HCT116 (cell line): ENCODE results near the gene SLC6A6. TPM values are rescaled to one million over a fixed set of nuclear protein-coding genes. Genes with fewer than 3 reads are reported as not detected.

Experiments used
- ATAC-seq: fragments of 200-7000 bp; cut with Tn5 transposase; 2 replicates; pipeline ENCODE4 v1.9.1; 2020; ENCODE audit warnings: mild to moderate bottlenecking, moderate library complexity
- BruUV-seq: library from RNA; stranded (reverse); fragments of 400-500 nt; replicated peaks from 2 replicates; lab custom pipeline; 2021; lab: Mats Ljungman, UMichigan
- CTCF ChIA-PET: fragments of 300-600 bp; sonication (Branson Sonifier 250); formaldehyde crosslinking; loops from one replicate; lab custom pipeline; 2021; ENCODE audit warnings: antibody characterized with exemption; lab: Charles Lee
- POLR2A ChIA-PET: fragments of 300-600, 350-600 bp; sonication (Branson Sonifier 250); formaldehyde crosslinking; loops from one replicate; lab custom pipeline; 2021; ENCODE audit warnings: antibody characterized with exemption; lab: Charles Lee
- RAD21 ChIA-PET, 2 experiments: fragments of 300-600 bp; sonication (Branson Sonifier 250); formaldehyde crosslinking; loops; one replicate each; lab custom pipeline; 2023; ENCODE audit warnings: low total read pairs in 2 of 2; ENCODE audit not compliant: uncharacterized antibody in 2 of 2, unreplicated experiment in 2 of 2, low non-redundant PET in 1 of 2; lab: Charles Lee
- DNase-seq: peaks from one replicate; pipeline ENCODE4 v3.0.0-alpha.2; 2010; ENCODE audit warnings: low read depth, low spot score
- H2AFZ ChIP-seq: fragments of 200-600 bp; shearing (Covaris generic), sonication (generic); 2 replicates; pipeline ENCODE4 v1.6.1; 2017; ENCODE audit warnings: low read depth, mixed run types, mixed read lengths, antibody characterized with exemption, low read length; ENCODE audit not compliant: poor library complexity, severe bottlenecking
- H3K27ac ChIP-seq: 2 replicates; pipeline ENCODE4 v1.5.1; 2012; ENCODE audit warnings: low read depth, low read length
- H3K27me3 ChIP-seq: fragments of 200-600 bp; sonication (generic); 2 replicates; pipeline ENCODE4 v1.6.1; 2016; ENCODE audit warnings: mixed run types, low read length, mixed read lengths; ENCODE audit not compliant: insufficient read depth
- H3K36me3 ChIP-seq, 2 experiments: fragments of 200-500 bp in 1 of 2; fragments of 200-600 bp in 1 of 2; sonication (Bioruptor generic) in 1 of 2; sonication (generic) in 1 of 2; 2 replicates each; pipeline versions ENCODE4 v1.5.1 to v1.6.1; 2014 to 2016; ENCODE audit warnings: low read length in 2 of 2, inconsistent platforms in 1 of 2, mixed read lengths in 1 of 2, mixed run types in 1 of 2; ENCODE audit not compliant: insufficient read depth in 2 of 2, control insufficient read depth in 1 of 2
- H3K4me1 ChIP-seq, 2 experiments: fragments of 200-600 bp in 1 of 2; sonication (generic) in 1 of 2; 2 replicates each; pipeline versions ENCODE4 v1.5.1 to v1.6.1; 2012 to 2017; ENCODE audit warnings: low read length in 2 of 2, inconsistent platforms in 1 of 2, mild to moderate bottlenecking in 1 of 2, mixed read lengths in 1 of 2, mixed run types in 1 of 2, moderate library complexity in 1 of 2; ENCODE audit not compliant: insufficient read depth in 2 of 2, control insufficient read depth in 1 of 2
- H3K4me2 ChIP-seq: fragments of 200-600 bp; sonication (generic); 2 replicates; pipeline ENCODE4 v1.6.1; 2017; ENCODE audit warnings: mixed run types, low read length, mixed read lengths
- H3K4me3 ChIP-seq, 2 experiments: fragments of 200-600 bp in 1 of 2; sonication (generic) in 1 of 2; replicated peaks in 1 of 2; 2 replicates each; pipeline ENCODE4 v1.5.1; 2011 to 2016; ENCODE audit warnings: low read length in 2 of 2, control low read depth in 1 of 2, low read depth in 1 of 2, mild to moderate bottlenecking in 1 of 2, mixed read lengths in 1 of 2, mixed run types in 1 of 2
- H3K79me2 ChIP-seq: fragments of 200-600 bp; sonication (generic); 2 replicates; pipeline ENCODE4 v1.6.1; 2017; ENCODE audit warnings: mild to moderate bottlenecking, mixed run types, low read length, moderate library complexity, mixed read lengths; ENCODE audit not compliant: insufficient read depth
- H3K9ac ChIP-seq: fragments of 200-600 bp; sonication (generic); 2 replicates; pipeline ENCODE4 v1.6.1; 2016; ENCODE audit warnings: low read length, mixed read lengths
- H3K9me2 ChIP-seq: fragments of 200-600 bp; sonication (generic), shearing (Covaris generic); 2 replicates; pipeline ENCODE4 v1.6.1; 2017; ENCODE audit warnings: mixed run types, mild to moderate bottlenecking, moderate library complexity; ENCODE audit not compliant: insufficient read depth
- H3K9me3 ChIP-seq, 2 experiments: fragments of 200-500 bp in 1 of 2; fragments of 200-600 bp in 1 of 2; sonication (Bioruptor generic) in 1 of 2; sonication (generic) in 1 of 2; 2 replicates each; pipeline ENCODE4 v1.6.1; 2014 to 2017; ENCODE audit warnings: low read length in 2 of 2, mixed read lengths in 2 of 2, inconsistent platforms in 1 of 2, low read depth in 1 of 2, mild to moderate bottlenecking in 1 of 2, mixed run types in 1 of 2, moderate library complexity in 1 of 2; ENCODE audit not compliant: control insufficient read depth in 1 of 2, insufficient read depth in 1 of 2
- H4K20me1 ChIP-seq: fragments of 200-600 bp; sonication (generic), shearing (Covaris generic); 2 replicates; pipeline ENCODE4 v1.6.1; 2017; ENCODE audit warnings: mixed run types, mild to moderate bottlenecking, moderate library complexity; ENCODE audit not compliant: insufficient read depth
- CEBPB ChIP-seq: IDR thresholded peaks from 2 replicates; pipeline ENCODE4 v1.6.1; 2012; ENCODE audit warnings: low read depth
- SRF ChIP-seq: IDR thresholded peaks from 2 replicates; pipeline ENCODE4 v1.6.1; 2012; ENCODE audit warnings: low read depth
- intact Hi-C: fragments of 100-400 bp; cut with micrococcal nuclease; formaldehyde crosslinking; loops from 2 replicates; pipeline ENCODE4 v1.10.0; 2022
- total RNA-seq: library from RNA; stranded (reverse); gene quantifications from one replicate; pipeline ENCODE4 v1.2.1, GENCODE V29; 2021; ENCODE audit not compliant: unreplicated experiment
- TF ChIP-seq, protein P1 (sequence below): IDR thresholded peaks from 2 replicates; pipeline ENCODE4 v1.6.1; 2012

Gene SLC6A6
- total RNA-seq, 1 experiment from 2014 or later: 36.3 TPM

DNA sequence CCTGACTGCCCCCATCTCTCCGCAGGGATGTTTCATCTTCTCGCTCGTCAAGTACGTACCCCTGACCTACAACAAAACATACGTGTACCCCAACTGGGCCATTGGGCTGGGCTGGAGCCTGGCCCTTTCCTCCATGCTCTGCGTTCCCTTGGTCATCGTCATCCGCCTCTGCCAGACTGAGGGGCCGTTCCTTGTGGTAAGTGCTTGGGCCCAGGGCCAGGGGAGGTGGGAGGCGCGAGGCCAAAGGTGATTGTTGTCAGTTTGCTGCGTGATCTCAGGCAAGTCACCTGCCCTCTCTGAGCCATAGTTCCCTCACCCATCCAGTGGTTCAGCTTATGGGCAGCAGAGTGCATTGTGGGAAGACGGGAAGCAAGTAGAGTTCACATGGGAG is 79.2 kb downstream of the SLC6A6 start:
- ChIA-PET CTCF (no interaction called here), RAD21 (no interaction called here), POLR2A (no interaction called here)
- no peak overlapping the region for H2AFZ ChIP-seq
- no TSS peak for BruUV-seq
- no peak overlapping the region for H3K4me2 ChIP-seq
- no peak overlapping the region for H3K4me3 ChIP-seq
- no peaks in the 10 kb centered on the region for H3K27me3 ChIP-seq
- no peak overlapping the region for H3K27ac ChIP-seq
- intact Hi-C loops: no loop called here
- no peaks in the 10 kb centered on the region for H3K9me3 ChIP-seq
- H3K36me3 ChIP-seq: peaks cover 22 to 34% of the 10 kb centered on the region in 2 experiments; a peak in 3 of 4 replicates
- H3K9me2 ChIP-seq: no peaks in the 10 kb centered on the region
- no peak for TF ChIP-seq CEBPB
- TF ChIP-seq, protein P1, sequence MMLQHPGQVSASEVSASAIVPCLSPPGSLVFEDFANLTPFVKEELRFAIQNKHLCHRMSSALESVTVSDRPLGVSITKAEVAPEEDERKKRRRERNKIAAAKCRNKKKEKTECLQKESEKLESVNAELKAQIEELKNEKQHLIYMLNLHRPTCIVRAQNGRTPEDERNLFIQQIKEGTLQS: no peak
- DNase-seq (no peak), ATAC-seq (no peak)
- no peak overlapping the region for H3K9ac ChIP-seq
- H3K4me1 ChIP-seq: no peaks in the 10 kb centered on the region
- H3K79me2 ChIP-seq: no peaks in the 10 kb centered on the region
- H4K20me1 ChIP-seq: no peaks in the 10 kb centered on the region

DNA sequence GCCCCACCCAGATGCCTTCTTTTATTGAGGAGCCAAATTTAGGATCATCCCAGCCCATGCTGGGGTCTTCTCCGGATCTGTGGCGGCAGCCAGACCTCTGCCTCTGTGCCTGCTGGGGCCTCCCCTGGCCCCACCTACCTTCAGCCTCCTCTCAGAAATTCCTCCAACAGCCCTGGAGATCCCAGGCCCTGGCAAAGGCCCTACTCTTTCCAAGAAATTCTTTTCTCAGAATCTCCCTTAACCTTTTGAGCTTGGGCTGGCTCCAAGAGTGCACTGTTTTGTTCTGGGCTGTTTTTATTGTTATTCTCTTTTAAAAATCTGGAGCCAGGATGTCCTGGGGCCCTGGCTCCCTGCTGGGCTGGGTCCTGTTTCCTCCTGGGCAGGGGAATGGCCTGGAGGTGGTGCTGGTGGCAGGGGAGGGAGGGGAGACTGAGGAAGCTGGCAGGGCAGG is 79.9 kb downstream of the SLC6A6 start:
- Histone ChIP-seq H3K9me2 (no peaks in the 10 kb centered on the region), H3K9ac (no peak overlapping the region), H3K36me3 (peaks cover 16 to 34% of the 10 kb centered on the region in 2 experiments; a peak in 3 of 4 replicates), H3K4me2 (no peak overlapping the region), H2AFZ (no peak overlapping the region), H4K20me1 (no peaks in the 10 kb centered on the region), H3K27me3 (no peaks in the 10 kb centered on the region), H3K79me2 (no peaks in the 10 kb centered on the region), H3K9me3 (no peaks in the 10 kb centered on the region), H3K4me3 (no peak overlapping the region), H3K27ac (no peak overlapping the region), H3K4me1 (no peaks in the 10 kb centered on the region)
- no peak for ATAC-seq
- no peak for DNase-seq
- no TSS peak for BruUV-seq
- ChIA-PET RAD21 (no interaction called here), CTCF (no interaction called here), POLR2A (no interaction called here)
- no peak for TF ChIP-seq SRF
- intact Hi-C loops: no loop called here
